ENCODE data around the gene MARS1.
A peak's percentile ranks its signal among the peaks of the same experiment; 100 is the strongest.
"Not testable (repeated sequence)": the region's sequence is repeated elsewhere in the genome, so short reads cannot be mapped to it uniquely, and the experiment has no call there.

The MARS1 gene

DNA sequence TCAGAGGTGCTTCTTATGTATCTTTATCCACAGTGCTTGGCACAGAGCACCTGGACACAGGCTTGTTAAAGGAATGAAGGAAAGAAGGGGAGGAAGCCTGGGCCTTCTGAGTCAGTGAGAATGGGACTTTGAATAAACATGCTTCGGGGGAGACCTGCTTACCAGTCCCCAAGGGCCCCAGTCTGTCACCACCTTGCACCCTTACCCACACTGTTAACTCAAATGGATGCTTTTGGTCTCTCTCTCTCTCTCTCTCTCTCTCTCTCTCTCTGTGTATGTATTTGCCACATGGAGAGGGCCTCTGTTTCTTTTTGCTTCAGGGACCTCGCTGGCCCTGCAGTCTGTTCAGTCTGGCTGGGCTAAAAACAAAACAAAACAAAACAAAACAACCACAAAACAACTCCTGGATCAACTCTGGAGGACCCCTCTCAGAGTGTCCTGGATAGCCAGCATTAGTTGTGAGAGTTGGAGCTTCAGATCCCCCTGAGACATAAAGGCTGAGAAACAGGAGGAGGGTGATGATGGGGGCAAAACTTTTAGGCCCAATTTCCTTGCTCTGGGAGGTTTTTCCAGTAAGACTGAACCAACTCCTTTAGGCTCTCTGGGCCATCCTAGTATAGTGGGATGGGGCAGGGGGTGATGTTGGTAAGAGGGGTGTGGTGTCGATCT is 63.9 kb downstream of the MARS1 start:
- DNase-seq (ENCODE audit: low spot score) = no peak

DNA sequence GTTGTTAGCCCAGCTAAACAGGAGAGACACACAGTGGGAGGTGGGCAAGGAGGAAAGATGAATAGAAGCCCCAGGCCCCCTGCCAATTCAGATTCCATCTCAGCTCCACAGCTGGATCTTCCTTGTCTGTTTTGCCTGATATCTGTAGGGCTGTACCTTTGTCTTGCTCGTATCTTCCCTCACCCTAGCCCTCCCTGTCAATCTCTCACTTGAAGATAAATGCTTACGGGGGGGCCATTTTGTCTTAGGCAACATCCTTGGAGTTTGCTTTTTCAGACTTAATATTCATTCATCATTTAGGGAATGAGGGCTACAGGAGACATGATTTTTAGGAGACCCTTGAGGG is 64.4 kb downstream of the MARS1 start:
- DNase-seq (ENCODE audit: low spot score) = no peak

DNA sequence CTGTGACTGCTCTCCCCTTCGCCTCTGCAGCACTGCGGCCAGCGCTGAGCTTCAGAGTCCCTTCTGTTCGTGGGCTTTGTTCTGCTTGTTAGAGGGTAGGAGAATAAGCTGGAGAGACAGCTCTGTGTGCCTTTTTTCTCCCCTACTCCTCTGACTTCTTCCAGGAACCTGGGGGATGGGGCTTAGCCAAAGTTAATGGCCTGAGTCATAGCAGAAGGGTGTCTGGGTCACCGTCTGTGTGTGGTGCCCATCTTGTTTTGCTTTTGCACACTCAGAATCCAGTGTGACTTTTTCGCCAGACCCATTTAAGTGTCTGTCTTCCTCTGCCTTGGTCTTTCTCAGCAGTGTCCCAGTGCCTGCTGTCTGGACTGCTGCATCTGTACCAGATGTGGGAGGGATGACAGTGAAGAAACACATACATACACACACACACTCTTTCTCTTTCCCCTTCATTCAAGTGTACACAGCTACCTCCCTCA is 65.0 kb downstream of the MARS1 start:
- peak; percentile 59 for DNase-seq (ENCODE audit: low spot score)

DNA sequence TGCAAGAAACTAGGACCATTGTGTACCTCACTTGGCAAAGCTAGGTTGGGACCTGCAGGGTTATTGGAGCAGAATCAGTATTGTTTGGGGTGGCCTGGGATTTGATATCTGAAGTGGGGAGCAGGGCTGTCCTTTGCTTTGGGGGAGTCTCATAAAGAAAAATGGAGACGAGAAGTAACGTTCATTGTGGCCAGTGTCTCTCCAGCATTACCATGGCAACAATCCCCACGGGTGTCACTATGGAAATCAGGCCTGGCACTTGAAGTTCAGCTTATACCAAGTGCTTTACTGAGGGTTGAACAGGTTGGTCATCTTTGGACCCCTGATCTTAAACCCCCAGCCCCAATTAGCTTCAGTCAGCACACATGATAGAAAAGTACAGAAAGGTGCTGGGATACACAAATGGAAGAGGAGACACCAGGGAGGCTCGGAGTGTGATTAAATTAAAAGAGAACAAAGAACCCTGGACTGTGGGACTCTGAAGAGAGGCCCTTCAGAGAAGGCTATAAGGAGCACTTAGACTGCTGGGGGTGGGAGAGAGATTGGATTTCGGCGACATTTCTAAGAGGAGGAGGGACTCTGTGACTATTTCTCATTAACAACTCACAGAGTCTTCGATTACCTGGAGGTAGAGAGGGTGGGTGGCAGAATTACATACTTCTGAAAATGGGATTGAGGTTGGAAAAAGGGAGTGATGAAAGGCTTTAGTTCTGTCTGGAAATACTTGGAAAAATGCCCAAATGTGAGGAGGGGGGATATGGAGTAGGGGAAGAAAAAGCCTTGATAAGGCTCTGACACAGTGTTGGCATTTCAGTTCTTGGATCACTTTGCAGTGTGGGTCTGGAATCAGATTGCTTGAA is 65.7 kb downstream of the MARS1 start:
- no peak for DNase-seq (ENCODE audit: low spot score)

DNA sequence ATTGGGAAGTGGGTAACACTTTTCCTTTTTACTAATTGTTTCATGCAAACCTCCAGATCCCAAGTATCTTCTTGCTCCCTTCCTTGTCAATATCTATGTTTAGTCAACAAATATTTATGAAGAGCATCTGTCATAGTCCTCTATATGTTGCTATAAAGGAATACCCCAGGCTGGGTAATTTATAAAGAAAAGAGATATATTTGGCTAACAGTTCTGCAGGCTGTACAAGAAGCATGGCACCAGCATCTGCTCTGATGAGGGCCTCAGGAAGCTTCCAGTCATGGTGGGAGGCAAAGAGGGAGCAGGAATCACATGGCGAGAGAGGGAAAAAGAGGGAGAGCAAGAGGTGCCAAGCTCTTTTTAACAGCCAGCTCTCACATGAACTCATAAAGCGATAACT is 66.6 kb downstream of the MARS1 start:
- no peak for DNase-seq (ENCODE audit: low spot score)

DNA sequence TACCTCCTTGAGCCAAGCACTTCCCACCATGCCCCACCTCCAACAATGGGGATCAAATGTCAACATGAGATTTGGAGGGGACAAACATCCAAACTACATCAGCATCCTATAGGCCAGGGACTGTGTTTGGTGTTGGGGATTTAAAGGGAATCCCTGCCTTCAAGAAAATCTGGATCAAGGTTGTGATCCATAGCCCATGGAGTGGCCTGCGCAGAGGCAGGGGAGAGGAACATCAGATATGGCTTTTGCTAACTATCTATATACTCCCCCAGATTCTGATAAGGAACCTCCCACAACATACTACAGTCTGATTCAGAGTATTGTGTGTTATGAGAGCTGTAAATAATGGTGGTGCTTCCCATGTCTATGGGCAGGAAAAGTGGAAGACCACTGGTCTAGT is 67.0 kb downstream of the MARS1 start:
- no peak for DNase-seq (ENCODE audit: low spot score)

DNA sequence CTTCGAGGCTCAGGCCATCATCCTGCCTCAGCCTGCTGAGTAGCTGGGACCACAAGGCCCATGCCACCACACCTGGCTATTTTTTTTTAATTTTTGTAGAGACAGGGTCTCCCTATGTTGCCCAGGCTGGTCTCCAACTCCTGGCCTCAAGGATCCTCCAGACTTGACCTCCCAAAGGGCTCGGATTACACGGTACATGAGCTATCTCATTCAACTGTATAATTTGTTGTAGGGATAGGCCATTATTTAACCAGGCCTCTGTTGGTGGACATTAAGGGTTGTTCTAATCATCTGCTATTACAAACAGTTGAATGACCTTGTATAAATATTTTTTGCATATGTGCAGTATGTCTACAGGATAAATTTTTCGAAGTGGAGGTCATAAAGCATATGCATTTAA is 71.0 kb downstream of the MARS1 start:
- DNase-seq (ENCODE audit: low spot score) = no peak

DNA sequence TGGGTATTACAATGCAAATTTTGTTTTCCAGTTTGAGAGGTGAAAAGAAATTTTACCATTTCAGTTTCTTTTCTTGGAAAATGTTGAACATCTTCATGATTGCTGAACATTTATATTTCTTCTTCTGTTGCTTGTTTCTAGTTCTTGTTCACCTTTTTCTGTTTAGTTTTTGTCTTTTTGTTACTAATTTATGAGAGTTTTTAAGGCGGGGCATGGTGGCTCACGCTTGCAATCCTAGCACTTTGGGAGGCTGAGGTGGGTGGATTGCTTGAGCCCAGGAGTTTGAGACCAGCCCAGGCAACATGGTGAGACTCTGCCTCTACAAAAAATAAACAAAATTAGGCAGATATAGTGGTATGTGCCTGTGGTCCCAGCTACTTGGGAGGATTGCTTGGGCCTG is 72.6 kb downstream of the MARS1 start:
- no peak for DNase-seq (ENCODE audit: low spot score)

DNA sequence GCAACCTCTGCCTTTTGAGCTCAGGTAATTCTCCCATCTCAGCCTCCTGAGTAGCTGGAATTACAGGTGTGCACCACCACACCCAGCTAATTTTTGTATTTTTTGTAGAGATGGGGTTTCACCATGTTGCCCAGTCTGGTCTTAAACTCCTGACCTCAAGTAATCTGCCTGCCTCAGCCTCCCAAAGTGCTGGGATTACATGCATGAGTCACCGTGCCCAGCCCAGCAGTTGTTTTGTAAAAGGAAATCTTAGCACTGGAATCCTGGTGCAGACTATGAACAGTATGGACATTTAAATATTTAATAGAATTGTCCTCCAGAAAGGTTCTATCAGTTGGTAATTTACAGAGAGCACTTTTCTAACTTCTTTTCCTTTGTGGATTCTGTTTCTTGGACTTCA is 73.2 kb downstream of the MARS1 start:
- not testable (repeated sequence) for DNase-seq (ENCODE audit: low spot score)

DNA sequence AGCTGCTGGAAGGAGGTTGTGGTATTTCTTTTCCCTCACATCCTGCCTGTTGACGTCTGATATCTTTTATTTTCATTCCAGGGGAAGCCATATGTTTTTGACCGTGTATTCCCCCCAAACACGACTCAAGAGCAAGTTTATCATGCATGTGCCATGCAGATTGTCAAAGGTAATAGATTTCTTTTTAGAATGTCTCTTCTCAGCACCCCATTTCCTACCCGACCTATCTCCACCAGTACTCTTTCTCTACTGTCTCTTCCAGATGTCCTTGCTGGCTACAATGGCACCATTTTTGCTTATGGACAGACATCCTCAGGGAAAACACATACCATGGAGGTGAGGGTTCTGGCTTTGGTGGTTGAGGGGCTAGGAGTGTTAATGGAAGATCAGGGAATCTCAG is 75.5 kb downstream of the MARS1 start:
- DNase-seq (ENCODE audit: low spot score) = no peak

DNA sequence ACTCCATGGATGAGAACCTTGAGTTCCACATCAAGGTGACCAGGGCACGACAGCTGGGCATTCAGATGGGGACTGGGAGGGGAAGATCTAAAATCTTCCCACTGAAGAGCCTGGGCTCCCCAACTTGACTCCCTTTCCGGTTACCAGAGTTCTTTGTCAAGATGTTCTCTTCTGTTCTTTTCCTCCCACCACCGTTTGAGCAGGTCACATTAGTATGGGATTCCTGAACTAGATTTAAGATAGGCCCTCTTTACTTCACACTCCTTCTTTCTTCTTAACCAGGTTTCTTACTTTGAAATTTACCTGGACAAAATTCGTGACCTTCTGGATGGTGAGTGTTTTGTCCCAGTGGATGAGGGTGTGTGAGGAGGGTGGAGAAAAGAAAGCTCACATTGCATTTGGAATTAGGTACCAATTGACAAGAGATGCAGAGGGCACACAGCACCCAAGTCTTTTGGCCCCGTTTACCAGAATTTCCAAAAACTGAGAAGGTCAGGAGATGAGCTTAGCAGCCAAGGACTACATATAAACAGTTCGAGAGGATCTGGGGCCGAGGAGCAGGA is 76.4 kb downstream of the MARS1 start:
- no peak for DNase-seq (ENCODE audit: low spot score)

All from AG08395 (cell line).